KMS-11 (cell line): ENCODE measurements around the gene UBE2H.

ENCODE experiments used
- H2AFZ ChIP-seq: fragments of 200-600 bp; sonication (generic); 2 replicates; pipeline ENCODE4 v1.6.1; 2016; ENCODE audit warnings: antibody characterized with exemption, mixed run types, low read depth
- H3K27ac ChIP-seq: fragments of 200-600 bp; sonication (generic); 2 replicates; pipeline ENCODE4 v1.6.1; 2016; ENCODE audit warnings: mild to moderate bottlenecking, mixed run types
- H3K27me3 ChIP-seq: fragments of 200-600 bp; sonication (generic); 2 replicates; pipeline ENCODE4 v1.6.1; 2017; ENCODE audit warnings: mild to moderate bottlenecking, low read depth, mixed run types, moderate library complexity; ENCODE audit not compliant: insufficient read depth
- H3K36me3 ChIP-seq: fragments of 200-600 bp; sonication (generic); 2 replicates; pipeline ENCODE4 v1.6.1; 2017; ENCODE audit warnings: mild to moderate bottlenecking, mixed run types; ENCODE audit not compliant: insufficient read depth
- H3K4me1 ChIP-seq: fragments of 200-600 bp; sonication (generic); 2 replicates; pipeline ENCODE4 v1.6.1; 2016; ENCODE audit warnings: mild to moderate bottlenecking, low read depth, mixed run types; ENCODE audit not compliant: poor library complexity, severe bottlenecking
- H3K4me2 ChIP-seq: fragments of 200-600 bp; sonication (generic); 2 replicates; pipeline ENCODE4 v1.7.0; 2016; ENCODE audit warnings: mild to moderate bottlenecking, mixed run types
- H3K4me3 ChIP-seq: fragments of 200-600 bp; sonication (generic); IDR thresholded peaks from 2 replicates; pipeline ENCODE4 v1.6.1; 2017; ENCODE audit warnings: low read depth, low read length, mixed read lengths; ENCODE audit not compliant: insufficient read depth
- H3K79me2 ChIP-seq: fragments of 200-600 bp; sonication (generic); 2 replicates; pipeline ENCODE4 v1.6.1; 2016; ENCODE audit warnings: low read depth, mixed run types; ENCODE audit not compliant: insufficient read depth
- H3K9ac ChIP-seq: fragments of 200-600 bp; sonication (generic); 2 replicates; pipeline ENCODE4 v1.6.1; 2016; ENCODE audit warnings: mild to moderate bottlenecking, mixed run types
- H4K20me1 ChIP-seq: fragments of 200-600 bp; sonication (generic); 2 replicates; pipeline ENCODE4 v1.6.1; 2016; ENCODE audit warnings: mild to moderate bottlenecking, mixed run types; ENCODE audit not compliant: insufficient read depth
- TF ChIP-seq, protein P1 (sequence below): fragments of 200-600 bp; sonication (generic); conservative IDR thresholded peaks from 2 replicates; pipeline ENCODE4 v1.6.1; 2017; ENCODE audit warnings: low read depth, mild to moderate bottlenecking, antibody characterized with exemption, low read length, moderate library complexity, mixed read lengths

UBE2H gene

DNA sequence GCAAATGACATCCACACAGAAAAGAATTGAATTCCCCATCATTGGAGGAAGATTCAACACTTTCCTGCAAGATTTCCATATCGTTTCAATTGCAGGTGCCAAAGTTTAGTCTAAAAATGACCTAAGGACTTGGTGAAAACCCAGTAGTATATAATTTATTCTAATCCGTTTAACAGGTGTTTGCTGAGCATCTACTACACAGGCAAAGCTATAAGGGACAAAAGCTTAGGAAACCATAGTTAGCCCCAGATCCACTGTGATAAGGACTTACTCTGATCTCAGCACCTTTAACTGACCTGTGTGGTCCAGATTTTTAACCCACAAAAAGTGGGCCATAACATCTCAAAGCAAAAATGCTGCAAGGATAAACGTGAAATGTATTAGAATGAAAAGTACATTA, 19.1 kb downstream of the UBE2H start:
- Histone ChIP-seq H3K36me3 (peaks cover 4% of the 10 kb centered on the region; the same call in 1 of the 2 replicates), H4K20me1 (no peaks in the 10 kb centered on the region; the same call in 1 of the 2 replicates), H3K4me1 (peaks cover 4% of the 10 kb centered on the region), H3K27ac (no peak overlapping the region), H3K4me2 (no peak overlapping the region), H2AFZ (no peak overlapping the region), H3K27me3 (no peaks in the 10 kb centered on the region), H3K4me3 (no peak overlapping the region), H3K79me2 (peaks cover 55% of the 10 kb centered on the region), H3K9ac (no peak overlapping the region)
- TF ChIP-seq, protein P1, sequence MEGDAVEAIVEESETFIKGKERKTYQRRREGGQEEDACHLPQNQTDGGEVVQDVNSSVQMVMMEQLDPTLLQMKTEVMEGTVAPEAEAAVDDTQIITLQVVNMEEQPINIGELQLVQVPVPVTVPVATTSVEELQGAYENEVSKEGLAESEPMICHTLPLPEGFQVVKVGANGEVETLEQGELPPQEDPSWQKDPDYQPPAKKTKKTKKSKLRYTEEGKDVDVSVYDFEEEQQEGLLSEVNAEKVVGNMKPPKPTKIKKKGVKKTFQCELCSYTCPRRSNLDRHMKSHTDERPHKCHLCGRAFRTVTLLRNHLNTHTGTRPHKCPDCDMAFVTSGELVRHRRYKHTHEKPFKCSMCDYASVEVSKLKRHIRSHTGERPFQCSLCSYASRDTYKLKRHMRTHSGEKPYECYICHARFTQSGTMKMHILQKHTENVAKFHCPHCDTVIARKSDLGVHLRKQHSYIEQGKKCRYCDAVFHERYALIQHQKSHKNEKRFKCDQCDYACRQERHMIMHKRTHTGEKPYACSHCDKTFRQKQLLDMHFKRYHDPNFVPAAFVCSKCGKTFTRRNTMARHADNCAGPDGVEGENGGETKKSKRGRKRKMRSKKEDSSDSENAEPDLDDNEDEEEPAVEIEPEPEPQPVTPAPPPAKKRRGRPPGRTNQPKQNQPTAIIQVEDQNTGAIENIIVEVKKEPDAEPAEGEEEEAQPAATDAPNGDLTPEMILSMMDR, result no peak

DNA sequence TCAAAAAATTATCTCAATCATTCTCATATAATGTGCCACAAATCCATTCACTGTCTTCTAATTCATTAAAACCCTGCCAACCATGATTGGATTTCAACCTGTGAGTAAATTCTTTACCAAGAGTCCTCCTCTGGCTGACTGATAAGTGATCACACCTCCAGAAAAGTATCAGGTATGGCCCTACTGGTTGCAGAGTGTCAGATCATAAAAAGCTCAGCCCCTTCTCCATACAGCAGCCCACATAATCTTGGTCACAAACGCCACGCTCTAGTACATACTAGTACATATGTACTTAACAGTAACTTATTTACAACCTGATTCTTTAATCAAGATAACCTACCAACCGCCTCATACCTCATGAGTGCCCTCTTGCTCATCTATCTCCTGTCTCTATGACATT, 26.1 kb downstream of the UBE2H start:
- 0 out of 2 replicates have a peak, but pooled peaks cover 3% of the 10 kb centered on the region for H3K36me3 ChIP-seq
- peaks cover 51% of the 10 kb centered on the region; the same call in 1 of the 2 replicates for H3K79me2 ChIP-seq
- no peak overlapping the region for H3K4me3 ChIP-seq

DNA sequence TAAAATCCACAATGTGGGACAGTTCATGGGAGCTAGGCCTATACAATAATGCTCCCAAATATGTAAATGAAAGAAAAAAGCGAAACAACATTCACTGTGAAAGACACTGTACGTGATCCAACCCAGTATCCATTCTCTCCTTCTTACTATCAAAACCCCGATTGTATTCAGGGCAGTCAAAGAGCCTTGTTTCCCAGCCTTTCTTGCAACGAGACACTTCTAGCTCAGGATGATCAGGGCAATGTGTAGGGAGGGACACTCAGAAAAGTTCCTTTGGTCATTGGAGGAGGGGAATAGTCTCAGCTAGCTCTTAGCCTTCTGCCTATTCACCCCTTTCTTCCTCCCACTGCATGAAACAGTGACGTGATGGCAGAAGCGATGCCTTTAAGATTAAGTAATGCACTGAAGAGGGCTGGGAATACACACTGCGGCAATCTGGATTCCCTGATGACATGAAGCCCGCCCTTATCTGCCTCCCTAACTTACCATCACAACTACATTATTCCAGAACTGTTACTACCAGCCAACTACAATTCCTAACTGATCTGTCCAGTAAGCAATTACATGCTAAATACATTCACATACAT, 27.3 kb downstream of the UBE2H start:
- Histone ChIP-seq H3K9ac (no peak overlapping the region), H3K4me1 (peaks cover 28% of the 10 kb centered on the region), H4K20me1 (peaks cover 13% of the 10 kb centered on the region; the same call in 1 of the 2 replicates), H3K79me2 (peaks cover 51% of the 10 kb centered on the region; the same call in 1 of the 2 replicates), H3K36me3 (0 out of 2 replicates have a peak, but pooled peaks cover 3% of the 10 kb centered on the region), H3K4me3 (no peak overlapping the region), H2AFZ (no peak overlapping the region), H3K27me3 (no peaks in the 10 kb centered on the region), H3K4me2 (no peak overlapping the region; the same call in 1 of the 2 replicates), H3K27ac (no peak overlapping the region)
- TF ChIP-seq, protein P1, result no peak

More for the DNA sequence above, 26.1 kb downstream of the UBE2H start:
- H3K4me2 ChIP-seq, result no peak overlapping the region
- H4K20me1 ChIP-seq, result peaks cover 13% of the 10 kb centered on the region; the same call in 1 of the 2 replicates
- no peak overlapping the region for H3K27ac ChIP-seq
- H2AFZ ChIP-seq, result no peak overlapping the region
- peaks cover 28% of the 10 kb centered on the region for H3K4me1 ChIP-seq
- no peaks in the 10 kb centered on the region for H3K27me3 ChIP-seq
- TF ChIP-seq, protein P1, result no peak
- H3K9ac ChIP-seq, result no peak overlapping the region

DNA sequence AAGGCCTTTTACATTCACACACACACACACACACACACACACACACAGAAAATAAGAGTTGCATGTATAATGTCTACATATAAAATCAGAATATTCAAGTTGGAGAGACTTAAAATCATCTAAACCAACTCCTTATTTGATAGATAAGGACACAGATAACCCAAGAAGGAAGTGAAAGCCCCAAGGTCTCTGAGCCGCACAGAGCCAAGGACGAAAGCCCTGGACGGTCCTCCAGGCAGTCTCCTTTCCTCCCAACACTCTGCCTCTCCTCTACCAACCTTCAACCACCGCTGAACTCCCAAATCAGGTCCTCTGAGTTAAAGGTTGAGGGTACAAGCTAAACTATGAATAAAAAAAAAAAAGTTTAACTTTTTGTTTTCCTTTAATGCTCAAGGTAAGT, 28.2 kb downstream of the UBE2H start:
- Histone ChIP-seq H3K4me1 (peaks cover 28% of the 10 kb centered on the region), H3K4me3 (no peak overlapping the region), H4K20me1 (peaks cover 13% of the 10 kb centered on the region; the same call in 1 of the 2 replicates), H3K79me2 (peaks cover 46% of the 10 kb centered on the region; the same call in 1 of the 2 replicates), H3K27me3 (no peaks in the 10 kb centered on the region), H3K4me2 (peak overlapping the region; percentile 34; the same call in 1 of the 2 replicates), H3K9ac (no peak overlapping the region), H2AFZ (no peak overlapping the region), H3K27ac (no peak overlapping the region; the same call in 1 of the 2 replicates), H3K36me3 (0 out of 2 replicates have a peak, but pooled peaks cover 3% of the 10 kb centered on the region)
- TF ChIP-seq, protein P1, result no peak
